ENCODE measurements around the gene LPAR2. TPM values are rescaled to one million over a fixed set of nuclear protein-coding genes. Genes with fewer than 3 reads are reported as not detected.

LPAR2 gene
- polyA plus RNA-seq, 3 donors = 1.9 to 108 (median 2.2) TPM

- Histone ChIP-seq H3K79me2 (ENCODE audit: insufficient read depth, low read length) (no peaks in the 10 kb centered on the region), H3K4me3 (replicated peaks in 1 of 3; ENCODE audit: low read depth in 2 of 3, low read length in 3 of 3) (no peak overlapping the region), H3K4me1 (ENCODE audit: control insufficient read depth in 1 of 2, insufficient read depth in 2 of 2, low read length in 2 of 2) (no peaks in the 10 kb centered on the region), H3K27ac (ENCODE audit: low read depth in 1 of 2, low read length in 2 of 2) (no peak overlapping the region), H3K4me2 (replicated peaks; ENCODE audit: extremely low read depth, low read length, poor library complexity, severe bottlenecking) (no peak overlapping the region), H3K9me3 (replicated peaks in 1 of 2; ENCODE audit: control insufficient read depth in 1 of 2, insufficient read depth in 1 of 2, low read length in 2 of 2) (no peaks in the 10 kb centered on the region), H3K9ac (ENCODE audit: insufficient read depth, low read length, poor library complexity, severe bottlenecking) (no peak overlapping the region), H3K27me3 (ENCODE audit: control insufficient read depth in 2 of 2, insufficient read depth in 2 of 2, low read length in 2 of 2) (no peaks in the 10 kb centered on the region), H4K20me1 (ENCODE audit: insufficient read depth, low read length) (peaks cover 15% of the 10 kb centered on the region), H3K36me3 (replicated peaks in 1 of 2; ENCODE audit: control insufficient read depth in 1 of 2, insufficient read depth in 2 of 2, low read length in 2 of 2) (peaks cover 93 to 98% of the 10 kb centered on the region in 2 donors), H2AFZ (ENCODE audit: insufficient read depth, low read depth, low read length, poor library complexity, severe bottlenecking) (no peak overlapping the region)
- Mint-ChIP-seq H3K36me3 (peaks cover 85 to 100% of the 10 kb centered on the region in 2 donors), H3K27me3 (ENCODE audit: low read depth in 3 of 3) (peaks cover 0 to 7% (median 2%) of the 10 kb centered on the region in 3 donors), H3K27ac (peak overlapping the region in 1 of 7 donors; percentile 63), H3K4me3 (no peak overlapping the region), H3K9me3 (no peaks in the 10 kb centered on the region), H3K4me1 (no peaks in the 10 kb centered on the region)
- no peak for DNase-seq
- TF ChIP-seq CTCF (IDR thresholded peaks at IDR 0.05) = no peak
- intact Hi-C loops (cut with micrococcal nuclease) = no loop called here
- 98% methylated on average over 15 of the region's 24 CpGs for WGBS (ENCODE audit: insufficient coverage)
Measured at GRCh38 chr19:19652482-19653295, 24.7 kb upstream of the LPAR2 start.

GRCh38 chr19:19651076-19651475 is 23.1 kb upstream of the LPAR2 start:
- Mint-ChIP-seq H3K27me3 (ENCODE audit: low read depth in 3 of 3) (peaks cover 0 to 7% (median 2%) of the 10 kb centered on the region in 3 donors), H3K36me3 (peaks cover 83 to 100% of the 10 kb centered on the region in 2 donors), H3K4me1 (no peaks in the 10 kb centered on the region), H3K27ac (peak overlapping the region in 2 of 7 donors; percentile 21 to 61), H3K4me3 (no peak overlapping the region), H3K9me3 (no peaks in the 10 kb centered on the region)
- Histone ChIP-seq H2AFZ (ENCODE audit: insufficient read depth, low read depth, low read length, poor library complexity, severe bottlenecking) (no peak overlapping the region), H3K4me1 (ENCODE audit: control insufficient read depth in 1 of 2, insufficient read depth in 2 of 2, low read length in 2 of 2) (no peaks in the 10 kb centered on the region), H3K27ac (ENCODE audit: low read depth in 1 of 2, low read length in 2 of 2) (no peak overlapping the region), H3K36me3 (replicated peaks in 1 of 2; ENCODE audit: control insufficient read depth in 1 of 2, insufficient read depth in 2 of 2, low read length in 2 of 2) (peaks cover 93 to 98% of the 10 kb centered on the region in 2 donors), H3K79me2 (ENCODE audit: insufficient read depth, low read length) (no peaks in the 10 kb centered on the region), H3K4me3 (replicated peaks in 1 of 3; ENCODE audit: low read depth in 2 of 3, low read length in 3 of 3) (no peak overlapping the region), H4K20me1 (ENCODE audit: insufficient read depth, low read length) (peaks cover 11% of the 10 kb centered on the region), H3K27me3 (ENCODE audit: control insufficient read depth in 2 of 2, insufficient read depth in 2 of 2, low read length in 2 of 2) (no peaks in the 10 kb centered on the region), H3K9ac (ENCODE audit: insufficient read depth, low read length, poor library complexity, severe bottlenecking) (no peak overlapping the region), H3K9me3 (replicated peaks in 1 of 2; ENCODE audit: control insufficient read depth in 1 of 2, insufficient read depth in 1 of 2, low read length in 2 of 2) (no peaks in the 10 kb centered on the region), H3K4me2 (replicated peaks; ENCODE audit: extremely low read depth, low read length, poor library complexity, severe bottlenecking) (no peak overlapping the region)
- TF ChIP-seq CTCF (IDR thresholded peaks at IDR 0.05) = no peak
- no peak for DNase-seq
- intact Hi-C loops (cut with micrococcal nuclease) = no loop called here
- 31% methylated on average over 12 of the region's 13 CpGs for WGBS (ENCODE audit: insufficient coverage)
